Astrocyte (in vitro differentiated cells and primary cell): ENCODE measurements around the gene CLMP.

ENCODE experiments used
- EZH2 ChIP-seq: IDR thresholded peaks from 2 replicates; pipeline ENCODE4 v1.6.1; 2012; ENCODE audit warnings: mild to moderate bottlenecking, low read length, inconsistent platforms; ENCODE audit not compliant: insufficient read depth
- TF ChIP-seq, protein P1 (sequence below): IDR thresholded peaks from 2 replicates; pipeline ENCODE4 v1.5.1; 2011; ENCODE audit warnings: low read depth, mild to moderate bottlenecking, inconsistent platforms, low read length, moderate library complexity; ENCODE audit not compliant: insufficient read depth

DNA sequence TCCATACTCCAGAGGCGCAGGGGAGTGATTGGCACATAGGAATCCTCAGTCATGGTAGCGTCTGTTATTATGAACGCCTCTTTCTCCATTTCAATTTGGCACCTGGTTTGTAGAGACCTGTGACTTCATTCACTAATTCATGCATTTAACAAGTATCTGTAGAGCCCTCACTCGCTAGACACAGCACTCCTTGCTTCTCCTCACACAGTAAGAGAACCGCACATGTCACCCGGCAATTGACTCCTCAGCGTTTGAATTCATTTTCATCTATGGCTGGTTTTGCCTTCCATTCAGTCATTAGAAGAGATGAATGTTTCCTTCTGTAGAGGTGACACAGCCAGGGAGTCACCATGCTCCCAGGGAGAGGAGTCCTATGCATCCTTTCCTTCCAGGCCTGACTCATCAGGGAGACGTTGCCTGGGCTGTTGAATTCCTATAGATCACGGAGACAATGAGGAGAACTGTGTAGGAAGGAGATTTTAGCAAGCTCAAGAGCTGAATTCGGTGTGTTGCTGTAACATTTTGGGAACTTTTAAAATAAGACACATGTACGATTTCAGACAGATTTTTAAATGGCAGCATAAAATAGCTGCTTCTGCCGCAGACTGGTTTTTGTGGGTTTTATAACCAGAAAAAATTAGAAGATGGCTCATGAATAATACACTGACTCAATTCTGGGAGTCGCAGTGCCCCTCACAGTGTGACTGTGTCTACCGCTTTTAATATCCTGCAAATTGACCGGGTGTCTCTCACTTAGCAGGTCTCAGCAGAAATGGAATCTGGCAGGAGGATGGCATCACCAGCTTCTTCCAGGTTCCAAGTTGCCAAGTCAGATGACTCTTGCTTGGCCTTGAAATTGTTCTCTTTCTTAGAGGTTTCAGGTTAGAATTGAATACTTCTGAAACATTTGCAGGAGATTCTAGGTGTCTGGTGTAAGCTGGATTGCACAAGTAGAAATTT is 44.4 kb upstream of the CLMP start:
- TF ChIP-seq, protein P1, sequence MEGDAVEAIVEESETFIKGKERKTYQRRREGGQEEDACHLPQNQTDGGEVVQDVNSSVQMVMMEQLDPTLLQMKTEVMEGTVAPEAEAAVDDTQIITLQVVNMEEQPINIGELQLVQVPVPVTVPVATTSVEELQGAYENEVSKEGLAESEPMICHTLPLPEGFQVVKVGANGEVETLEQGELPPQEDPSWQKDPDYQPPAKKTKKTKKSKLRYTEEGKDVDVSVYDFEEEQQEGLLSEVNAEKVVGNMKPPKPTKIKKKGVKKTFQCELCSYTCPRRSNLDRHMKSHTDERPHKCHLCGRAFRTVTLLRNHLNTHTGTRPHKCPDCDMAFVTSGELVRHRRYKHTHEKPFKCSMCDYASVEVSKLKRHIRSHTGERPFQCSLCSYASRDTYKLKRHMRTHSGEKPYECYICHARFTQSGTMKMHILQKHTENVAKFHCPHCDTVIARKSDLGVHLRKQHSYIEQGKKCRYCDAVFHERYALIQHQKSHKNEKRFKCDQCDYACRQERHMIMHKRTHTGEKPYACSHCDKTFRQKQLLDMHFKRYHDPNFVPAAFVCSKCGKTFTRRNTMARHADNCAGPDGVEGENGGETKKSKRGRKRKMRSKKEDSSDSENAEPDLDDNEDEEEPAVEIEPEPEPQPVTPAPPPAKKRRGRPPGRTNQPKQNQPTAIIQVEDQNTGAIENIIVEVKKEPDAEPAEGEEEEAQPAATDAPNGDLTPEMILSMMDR = no peak
- TF ChIP-seq EZH2 = no peak
